ENCODE data around the gene SEC16A.

The SEC16A gene

GRCh38 chr9:136504512-136505348 is 21.9 kb upstream of the SEC16A start:
- no peak for DNase-seq (ENCODE audit: low read depth in 4 of 4, low spot score in 1 of 4)

GRCh38 chr9:136502940-136503550 is 20.2 kb upstream of the SEC16A start:
- no peak for DNase-seq (ENCODE audit: low read depth in 4 of 4, low spot score in 1 of 4)

GRCh38 chr9:136502196-136502595 is 19.4 kb upstream of the SEC16A start:
- no peak for DNase-seq (ENCODE audit: low read depth in 4 of 4, low spot score in 1 of 4)

- no peak for DNase-seq (ENCODE audit: low read depth in 4 of 4, low spot score in 1 of 4)
Observed at GRCh38 chr9:136501686-136502085, 18.8 kb upstream of the SEC16A start.

GRCh38 chr9:136499935-136500910 is 17.4 kb upstream of the SEC16A start:
- DNase-seq (ENCODE audit: low read depth in 4 of 4, low spot score in 1 of 4), result no peak

- no peak for DNase-seq (ENCODE audit: low read depth in 4 of 4, low spot score in 1 of 4)
Observed at GRCh38 chr9:136499071-136499934, 16.5 kb upstream of the SEC16A start.

- no peak for DNase-seq (ENCODE audit: low read depth in 4 of 4, low spot score in 1 of 4)
Observed at GRCh38 chr9:136497916-136498695, 15.3 kb upstream of the SEC16A start.

- DNase-seq (ENCODE audit: low read depth in 4 of 4, low spot score in 1 of 4), result no peak
Observed at GRCh38 chr9:136496801-136497620, 14.2 kb upstream of the SEC16A start.

- no peak for DNase-seq (ENCODE audit: low read depth in 4 of 4, low spot score in 1 of 4)
Observed at GRCh38 chr9:136496181-136496580, 13.3 kb upstream of the SEC16A start.

GRCh38 chr9:136495238-136495800 is 12.5 kb upstream of the SEC16A start:
- DNase-seq (ENCODE audit: low read depth in 4 of 4, low spot score in 1 of 4), result no peak

GRCh38 chr9:136494531-136495215 is 11.8 kb upstream of the SEC16A start:
- DNase-seq (ENCODE audit: low read depth in 4 of 4, low spot score in 1 of 4), result no peak

- no peak for DNase-seq (ENCODE audit: low read depth in 4 of 4, low spot score in 1 of 4)
Observed at GRCh38 chr9:136494012-136494411, 11.2 kb upstream of the SEC16A start.

GRCh38 chr9:136493567-136493971 is 10.7 kb upstream of the SEC16A start:
- no peak for DNase-seq (ENCODE audit: low read depth in 4 of 4, low spot score in 1 of 4)

- no peak for DNase-seq (ENCODE audit: low read depth in 4 of 4, low spot score in 1 of 4)
Observed at GRCh38 chr9:136492978-136493522, 10.2 kb upstream of the SEC16A start.

- DNase-seq (ENCODE audit: low read depth in 4 of 4, low spot score in 1 of 4), result no peak
Observed at GRCh38 chr9:136489731-136490130, 6.9 kb upstream of the SEC16A start.

GRCh38 chr9:136488247-136489214 is 5.7 kb upstream of the SEC16A start:
- DNase-seq (ENCODE audit: low read depth in 4 of 4, low spot score in 1 of 4), result peak; percentile 45 to 68 (median 62)

- DNase-seq (ENCODE audit: low read depth in 4 of 4, low spot score in 1 of 4), result no peak
Observed at GRCh38 chr9:136487672-136488071, 4.8 kb upstream of the SEC16A start.
